ACHN (cell line): ENCODE results near the gene VPS35L.

Source experiments
- DNase-seq: peaks from one replicate; pipeline ENCODE4 v3.0.0-alpha.2; 2015
- in situ Hi-C: cut with HindIII; loops from 2 replicates; pipeline ENCODE4 v1.10.0; 2017; ENCODE audit warnings: low sequenced_read_pairs, low pct_ligation_motif_present, low pct_unique_long_range_greater_than_20kb

The VPS35L gene

GRCh38 chr16:19555186-19555937 lies at the start of gene VPS35L:
TSS of gene VPS35L (plus strand) at chr16:19555703. CDS start at chr16:19555730, 27 bp downstream.
- DNase-seq, result peak; percentile 99
- in situ Hi-C loops, result no loop called here

GRCh38 chr16:19506965-19507364 lies 48.5 kb upstream of the VPS35L start:
- in situ Hi-C loops, result loop anchor here (25.0 kb wide), 1 partner anchor 95 kb away; the partner anchor contains the start of gene TMC5
- DNase-seq, result no peak

- DNase-seq, result no peak
- in situ Hi-C loops, result loop anchor here (25.0 kb wide), 1 partner anchor 96 kb away; the partner anchor contains the start of gene TMC5
Measured at GRCh38 chr16:19507867-19508266, 47.6 kb upstream of the VPS35L start.

GRCh38 chr16:19512297-19512696 lies 43.2 kb upstream of the VPS35L start:
- DNase-seq, result no peak
- in situ Hi-C loops, result loop anchor here (25.0 kb wide), 1 partner anchor 100 kb away; the partner anchor contains the start of gene TMC5

- DNase-seq, result no peak
Measured at GRCh38 chr16:19513377-19514053, 42.0 kb upstream of the VPS35L start.

GRCh38 chr16:19515757-19516156 lies 39.7 kb upstream of the VPS35L start:
- in situ Hi-C loops, result loop anchor here (25.0 kb wide), 1 partner anchor 103 kb away; the partner anchor contains the start of gene TMC5
- no peak for DNase-seq

More at GRCh38 chr16:19513377-19514053, 42.0 kb upstream of the VPS35L start:
- in situ Hi-C loops, result loop anchor here (25.0 kb wide), 1 partner anchor 101 kb away; the partner anchor contains the start of gene TMC5

- in situ Hi-C loops, result loop anchor here (25.0 kb wide), 1 partner anchor 105 kb away; the partner anchor contains the start of gene TMC5
- DNase-seq, result no peak
Measured at GRCh38 chr16:19517424-19518089, 37.9 kb upstream of the VPS35L start.

- in situ Hi-C loops, result loop anchor here (25.0 kb wide), 1 partner anchor 106 kb away; the partner anchor contains the start of gene TMC5
- no peak for DNase-seq
Measured at GRCh38 chr16:19518388-19518787, 37.1 kb upstream of the VPS35L start.

- DNase-seq, result peak; percentile 31
- in situ Hi-C loops, result loop anchor here (25.0 kb wide), 1 partner anchor 109 kb away; the partner anchor contains the start of gene TMC5
Measured at GRCh38 chr16:19520861-19521331, 34.6 kb upstream of the VPS35L start.

GRCh38 chr16:19521471-19522396 lies 33.8 kb upstream of the VPS35L start, which contains the start of gene GDE1:
TSS of gene GDE1 (minus strand) at chr16:19522098. CDS start at chr16:19521964, 134 bp downstream.
- DNase-seq, result peak; percentile 94
- in situ Hi-C loops, result loop anchor here (25.0 kb wide), 1 partner anchor 109 kb away; the partner anchor contains the start of gene TMC5

GRCh38 chr16:19522397-19522732 lies 33.1 kb upstream of the VPS35L start:
- in situ Hi-C loops, result loop anchor here (25.0 kb wide), 1 partner anchor 110 kb away; the partner anchor contains the start of gene TMC5
- no peak for DNase-seq

- no peak for DNase-seq
- in situ Hi-C loops, result loop anchor here (25.0 kb wide), 1 partner anchor 110 kb away; the partner anchor contains the start of gene TMC5
Measured at GRCh38 chr16:19522760-19523159, 32.7 kb upstream of the VPS35L start.

- DNase-seq, result no peak
- in situ Hi-C loops, result loop anchor here (25.0 kb wide), 1 partner anchor 111 kb away; the partner anchor contains the start of gene TMC5
Measured at GRCh38 chr16:19523184-19523558, 32.3 kb upstream of the VPS35L start.

GRCh38 chr16:19523559-19524355 lies 31.7 kb upstream of the VPS35L start, which contains the start of gene CCP110:
TSS of gene CCP110 (plus strand) at chr16:19523942. CDS start at chr16:19527882, 3,940 bp downstream.
- in situ Hi-C loops, result loop anchor here (25.0 kb wide), 1 partner anchor 111 kb away; the partner anchor contains the start of gene TMC5
- peak; percentile 99 for DNase-seq

- peak; percentile 9 for DNase-seq
- in situ Hi-C loops, result loop anchor here (25.0 kb wide), 1 partner anchor 112 kb away; the partner anchor contains the start of gene TMC5
Measured at GRCh38 chr16:19524356-19524615, 31.2 kb upstream of the VPS35L start.

GRCh38 chr16:19524616-19525384 lies 30.7 kb upstream of the VPS35L start:
- in situ Hi-C loops, result loop anchor here (25.0 kb wide), 1 partner anchor 112 kb away; the partner anchor contains the start of gene TMC5
- DNase-seq, result no peak
